B cell (primary cell): ENCODE data around the gene ABTB2. TPM values are rescaled to one million over a fixed set of nuclear protein-coding genes. Genes with fewer than 3 reads are reported as not detected.

ENCODE experiments used
- ATAC-seq: fragments of 200-7000 bp; cut with Tn5 transposase; one replicate; pipeline ENCODE4 v1.10.0; 2021; ENCODE audit warnings: low read depth, mild to moderate bottlenecking, moderate number of reproducible peaks, moderate library complexity
- CTCF ChIA-PET: fragments of 350-600 bp; sonication (Branson Sonifier 250); formaldehyde crosslinking; loops from one replicate; lab custom pipeline; 2021; ENCODE audit warnings: antibody characterized with exemption, inconsistent platforms; lab: Charles Lee
- POLR2A ChIA-PET: fragments of 350-600 bp; sonication (Branson Sonifier 250); formaldehyde crosslinking; loops from one replicate; lab custom pipeline; 2021; ENCODE audit warnings: antibody characterized with exemption; lab: Charles Lee
- DNase-seq: peaks from one replicate; pipeline ENCODE4 v3.0.0; 2013
- H2AFZ ChIP-seq: 2 replicates; pipeline ENCODE4 v1.6.1; 2012; ENCODE audit warnings: mild to moderate bottlenecking, low read depth, low read length; ENCODE audit not compliant: insufficient read depth, poor library complexity, severe bottlenecking
- H3K27ac ChIP-seq, 2 donors: 1 replicate in 1 of 2; 2 replicates in 1 of 2; pipeline ENCODE4 v1.5.1; 2012 to 2013; ENCODE audit warnings: low read length in 2 of 2, mild to moderate bottlenecking in 2 of 2, moderate library complexity in 1 of 2
- H3K27me3 ChIP-seq, 4 experiments: fragments of 200-600 bp in 1 of 4; sonication (generic) in 1 of 4; replicated peaks in 1 of 4; 1 replicate in 2 of 4; 2 replicates in 2 of 4; pipeline versions ENCODE4 v1.6.1 to v1.7.0; 2013 to 2016; ENCODE audit warnings: low read length in 3 of 4, mild to moderate bottlenecking in 2 of 4, mixed read lengths in 1 of 4, moderate library complexity in 1 of 4; ENCODE audit not compliant: insufficient read depth in 4 of 4, control insufficient read depth in 3 of 4; ENCODE audit errors: control extremely low read depth in 1 of 4
- H3K36me3 ChIP-seq, 2 experiments: replicated peaks in 1 of 2; 1 replicate in 1 of 2; 2 replicates in 1 of 2; pipeline versions ENCODE4 v1.6.1 to v1.7.1; 2013; ENCODE audit warnings: low read length in 1 of 2; ENCODE audit not compliant: insufficient read depth in 2 of 2, control insufficient read depth in 1 of 2; ENCODE audit errors: control extremely low read depth in 1 of 2, extremely low read depth in 1 of 2
- H3K4me1 ChIP-seq, 2 donors: fragments of 200-600 bp in 1 of 2; sonication (generic) in 1 of 2; 1 replicate in 1 of 2; 2 replicates in 1 of 2; pipeline versions ENCODE4 v1.5.1 to v1.6.1; 2013 to 2017; ENCODE audit warnings: low read length in 2 of 2; ENCODE audit not compliant: control insufficient read depth in 2 of 2, insufficient read depth in 2 of 2
- H3K4me2 ChIP-seq: replicated peaks from 2 replicates; pipeline ENCODE3; 2012; ENCODE audit warnings: mild to moderate bottlenecking, low read depth, low read length; ENCODE audit not compliant: poor library complexity, severe bottlenecking
- H3K4me3 ChIP-seq, 5 experiments: fragments of 200-600 bp in 1 of 5; sonication (generic) in 1 of 5; 1 replicate in 3 of 5; 2 replicates in 2 of 5; pipeline versions ENCODE4 v1.5.1 to v1.7.0; 2011 to 2016; ENCODE audit warnings: low read length in 4 of 5, mild to moderate bottlenecking in 4 of 5, low read depth in 2 of 5, control low read depth in 1 of 5, moderate library complexity in 1 of 5; ENCODE audit not compliant: insufficient read depth in 1 of 5; ENCODE audit errors: control extremely low read depth in 1 of 5, extremely low read depth in 1 of 5
- H3K79me2 ChIP-seq: fragments of 200-600 bp; sonication (generic); one replicate; pipeline ENCODE4 v1.6.0; 2016; ENCODE audit warnings: low read length; ENCODE audit not compliant: control insufficient read depth, insufficient read depth
- H3K9ac ChIP-seq: fragments of 200-600 bp; sonication (generic); 2 replicates; pipeline ENCODE4 v1.6.1; 2017; ENCODE audit warnings: mild to moderate bottlenecking, low read length, moderate library complexity
- H3K9me3 ChIP-seq, 3 donors: one replicate each; pipeline versions ENCODE4 v1.6.1 to v1.7.1; 2013; ENCODE audit warnings: low read length in 2 of 3; ENCODE audit not compliant: control insufficient read depth in 2 of 3, insufficient read depth in 1 of 3; ENCODE audit errors: control extremely low read depth in 1 of 3
- H4K20me1 ChIP-seq: 2 replicates; pipeline ENCODE4 v1.6.0; 2012; ENCODE audit warnings: mild to moderate bottlenecking, low read length; ENCODE audit not compliant: insufficient read depth, control insufficient read depth, poor library complexity, severe bottlenecking
- H3K27ac Mint-ChIP-seq: one replicate; pipeline ENCODE4 v1.8.0; 2021; ENCODE audit warnings: mixed read lengths
- H3K27me3 Mint-ChIP-seq: one replicate; pipeline ENCODE4 v1.8.0; 2021; ENCODE audit warnings: mixed read lengths
- H3K4me1 Mint-ChIP-seq: one replicate; pipeline ENCODE4 v1.8.0; 2021; ENCODE audit warnings: mixed read lengths
- H3K4me3 Mint-ChIP-seq: one replicate; pipeline ENCODE4 v1.8.0; 2021; ENCODE audit warnings: mixed read lengths
- H3K9me3 Mint-ChIP-seq: one replicate; pipeline ENCODE4 v1.8.0; 2022; ENCODE audit warnings: mixed read lengths; ENCODE audit not compliant: insufficient read depth
- EZH2 ChIP-seq: IDR thresholded peaks from 2 replicates; pipeline ENCODE4 v1.6.1; 2012; ENCODE audit warnings: borderline replicate concordance, low read depth, mild to moderate bottlenecking, moderate library complexity, low read length; ENCODE audit not compliant: insufficient read depth, poor library complexity, severe bottlenecking
- WGBS: methylation state at CpG from one replicate; pipeline ENCODE4 v1.1.5; 2013; ENCODE audit warnings: missing lambda C conversion rate; ENCODE audit not compliant: insufficient coverage; 5-methylcytosine and 5-hydroxymethylcytosine counted together
- intact Hi-C: fragments of 100-400 bp; cut with micrococcal nuclease; formaldehyde crosslinking; loops from one replicate; pipeline ENCODE4 v1.10.0; 2022
- polyA plus RNA-seq: library from polyadenylated mRNA; depleted of rRNA; stranded (reverse); fragments of >200 nt; gene quantifications from 2 replicates; pipeline ENCODE4 v1.2.3, GENCODE V29; 2012
- total RNA-seq, 2 donors: library from RNA; stranded (reverse); fragments of 120-200 nt in 1 of 2; gene quantifications; 1 replicate in 1 of 2; 2 replicates in 1 of 2; pipeline versions ENCODE4 v1.2.3 to v1.2.4, GENCODE V29; 2013 to 2022
- TF ChIP-seq, protein P1 (sequence below): fragments of 200-600 bp; IDR thresholded peaks from one replicate; pipeline ENCODE4 v1.8.0; 2022; ENCODE audit warnings: antibody characterized with exemption, mild to moderate bottlenecking

Gene ABTB2
- total and polyA plus RNA-seq, 2 donors (not counting 1 experiment from before 2014, with no cell fraction given) = 0.30 to 5.9 TPM

DNA sequence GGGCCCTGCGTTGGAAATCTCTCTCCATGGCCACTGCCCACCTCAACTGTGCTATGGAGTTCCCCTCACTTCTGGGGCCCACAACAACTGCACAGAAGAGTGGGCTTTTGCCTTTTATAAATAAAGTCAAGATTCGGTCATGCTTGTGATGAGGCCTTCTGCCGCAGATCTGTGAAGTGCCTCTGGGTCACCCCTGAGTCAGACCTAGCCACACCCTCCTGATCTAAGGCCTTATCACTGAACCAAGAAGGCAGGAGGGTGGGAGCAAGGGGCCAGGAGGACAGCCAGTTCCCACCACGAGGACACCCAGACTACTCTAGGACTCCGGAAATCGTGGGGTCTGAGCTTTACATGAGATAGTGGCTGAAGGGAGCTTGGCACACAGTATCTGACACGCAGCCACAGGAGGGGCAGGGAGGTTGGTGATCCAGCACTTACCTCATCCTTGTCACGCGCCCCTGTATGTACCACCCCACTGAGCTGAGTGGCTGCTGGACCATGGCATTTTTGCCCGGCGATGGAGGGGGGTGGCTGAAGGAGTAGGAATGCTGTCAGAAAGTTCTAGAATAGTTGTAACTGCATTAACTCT is 115.7 kb downstream of the ABTB2 start:
- no peaks in the 10 kb centered on the region for H3K9me3 Mint-ChIP-seq
- peaks cover 47% of the 10 kb centered on the region for H3K4me1 Mint-ChIP-seq
- Histone ChIP-seq H3K9me3 (no peaks in the 10 kb centered on the region), H3K4me3 (no peak overlapping the region), H3K4me2 (peak overlapping the region; percentile 17), H3K27ac (peak overlapping the region in 1 of 2 donors; percentile 33), H2AFZ (peak overlapping the region; percentile 9), H3K9ac (no peak overlapping the region), H3K36me3 (no peaks in the 10 kb centered on the region), H3K79me2 (no peaks in the 10 kb centered on the region), H4K20me1 (no peaks in the 10 kb centered on the region), H3K27me3 (peaks cover 0 to 2% (median 0%) of the 10 kb centered on the region in 4 experiments), H3K4me1 (peaks cover 16 to 34% of the 10 kb centered on the region in 2 donors)
- peak overlapping the region; percentile 70 for H3K4me3 Mint-ChIP-seq
- POLR2A ChIA-PET = interaction anchor here (1.6 kb wide), 1 partner anchor 8 kb away, joined by 3 read pairs; no protein-coding TSS in a partner anchor
- intact Hi-C loops = loop anchor here (1.0 kb wide), 1 partner anchor 8 kb away; no protein-coding TSS in a partner anchor
- TF ChIP-seq EZH2 = no peak
- TF ChIP-seq, protein P1, sequence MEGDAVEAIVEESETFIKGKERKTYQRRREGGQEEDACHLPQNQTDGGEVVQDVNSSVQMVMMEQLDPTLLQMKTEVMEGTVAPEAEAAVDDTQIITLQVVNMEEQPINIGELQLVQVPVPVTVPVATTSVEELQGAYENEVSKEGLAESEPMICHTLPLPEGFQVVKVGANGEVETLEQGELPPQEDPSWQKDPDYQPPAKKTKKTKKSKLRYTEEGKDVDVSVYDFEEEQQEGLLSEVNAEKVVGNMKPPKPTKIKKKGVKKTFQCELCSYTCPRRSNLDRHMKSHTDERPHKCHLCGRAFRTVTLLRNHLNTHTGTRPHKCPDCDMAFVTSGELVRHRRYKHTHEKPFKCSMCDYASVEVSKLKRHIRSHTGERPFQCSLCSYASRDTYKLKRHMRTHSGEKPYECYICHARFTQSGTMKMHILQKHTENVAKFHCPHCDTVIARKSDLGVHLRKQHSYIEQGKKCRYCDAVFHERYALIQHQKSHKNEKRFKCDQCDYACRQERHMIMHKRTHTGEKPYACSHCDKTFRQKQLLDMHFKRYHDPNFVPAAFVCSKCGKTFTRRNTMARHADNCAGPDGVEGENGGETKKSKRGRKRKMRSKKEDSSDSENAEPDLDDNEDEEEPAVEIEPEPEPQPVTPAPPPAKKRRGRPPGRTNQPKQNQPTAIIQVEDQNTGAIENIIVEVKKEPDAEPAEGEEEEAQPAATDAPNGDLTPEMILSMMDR = no peak
- 79% methylated on average over 7 of the region's 11 CpGs for WGBS
- CTCF ChIA-PET = interaction anchor here (0.9 to 1.4 kb wide), 4 partner anchors 9 to 116 kb away, joined by 3 to 4 read pairs (median 3); no protein-coding TSS in a partner anchor
- peak; percentile 46 for DNase-seq
- H3K27ac Mint-ChIP-seq = peak overlapping the region; percentile 63
- ATAC-seq = peak; percentile 59
- H3K27me3 Mint-ChIP-seq = no peaks in the 10 kb centered on the region

DNA sequence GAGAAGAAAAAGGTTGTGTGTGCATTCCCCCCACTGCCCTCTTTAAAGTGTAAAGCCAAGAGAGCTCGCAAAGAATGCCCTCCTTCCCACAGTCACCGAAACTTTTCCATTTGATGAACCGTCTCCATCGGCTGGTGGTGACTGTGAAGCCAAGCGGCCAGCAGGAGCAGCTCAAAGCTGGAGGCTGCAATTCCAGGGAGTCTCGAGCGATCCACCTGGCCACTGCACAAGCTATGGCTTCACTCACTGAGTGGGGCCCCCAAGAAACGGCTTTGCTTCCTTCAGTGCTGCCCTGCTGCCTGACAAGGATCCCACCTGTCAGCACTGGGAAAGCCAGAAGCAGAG is 117.7 kb downstream of the ABTB2 start:
- Histone ChIP-seq H2AFZ (no peak overlapping the region), H3K79me2 (no peaks in the 10 kb centered on the region), H3K27ac (no peak overlapping the region), H3K4me1 (peaks cover 16 to 34% of the 10 kb centered on the region in 2 donors), H3K4me2 (no peak overlapping the region), H3K4me3 (no peak overlapping the region), H3K9me3 (no peaks in the 10 kb centered on the region), H3K27me3 (no peaks in the 10 kb centered on the region), H4K20me1 (no peaks in the 10 kb centered on the region), H3K36me3 (no peaks in the 10 kb centered on the region), H3K9ac (no peak overlapping the region)
- Mint-ChIP-seq H3K27me3 (no peaks in the 10 kb centered on the region), H3K4me3 (no peak overlapping the region), H3K27ac (no peak overlapping the region), H3K9me3 (no peaks in the 10 kb centered on the region), H3K4me1 (peaks cover 53% of the 10 kb centered on the region)
- ChIA-PET POLR2A (no interaction called here), CTCF (interaction anchor here (0.9 kb wide), 1 partner anchor 14 kb away, joined by 3 read pairs; no protein-coding TSS in a partner anchor)
- WGBS = 79% methylated on average over 7 of the region's 8 CpGs
- DNase-seq = no peak
- no peak for ATAC-seq
- intact Hi-C loops = no loop called here
- TF ChIP-seq, protein P1 = no peak
- TF ChIP-seq EZH2 = no peak
